GM10266 (cell line): Measurements from ENCODE around the gene KCTD15.
"Not testable (repeated sequence)": the region's sequence is repeated elsewhere in the genome, so short reads cannot be mapped to it uniquely, and the experiment has no call there.

Experiments
- DNase-seq: peaks from one replicate; pipeline ENCODE4 v3.0.0; 2012; ENCODE audit errors: extremely low spot score
- CTCF ChIP-seq: IDR thresholded peaks from 2 replicates; pipeline ENCODE4 v1.5.1; 2012; ENCODE audit warnings: mild to moderate bottlenecking, low read depth; ENCODE audit not compliant: control insufficient read depth, insufficient read depth; ENCODE audit errors: missing control alignments

Gene KCTD15

GRCh38 chr19:33815380-33816340, 19.0 kb downstream of the KCTD15 start:
- TF ChIP-seq CTCF = no peak
- no peak for DNase-seq

GRCh38 chr19:33818411-33818810, 21.7 kb downstream of the KCTD15 start:
- TF ChIP-seq CTCF = no peak
- DNase-seq = no peak

- not testable (repeated sequence) for DNase-seq
Observed at GRCh38 chr19:33819078-33819477, 22.4 kb downstream of the KCTD15 start.

- DNase-seq = peak; percentile 12
Observed at GRCh38 chr19:33819506-33819879, 22.8 kb downstream of the KCTD15 start.

GRCh38 chr19:33819880-33820781, 23.5 kb downstream of the KCTD15 start:
- DNase-seq = peak; percentile 57
- TF ChIP-seq CTCF = no peak

More at GRCh38 chr19:33819506-33819879, 22.8 kb downstream of the KCTD15 start:
- no peak for TF ChIP-seq CTCF

GRCh38 chr19:33821871-33822270, 25.2 kb downstream of the KCTD15 start:
- DNase-seq = no peak
- TF ChIP-seq CTCF = no peak

GRCh38 chr19:33823341-33823740, 26.7 kb downstream of the KCTD15 start:
- no peak for DNase-seq
- TF ChIP-seq CTCF = no peak
